ENCODE measurements around the gene C5AR2.
"Not testable (repeated sequence)": the region's sequence is repeated elsewhere in the genome, so short reads cannot be mapped to it uniquely, and the experiment has no call there.

C5AR2 gene

DNA sequence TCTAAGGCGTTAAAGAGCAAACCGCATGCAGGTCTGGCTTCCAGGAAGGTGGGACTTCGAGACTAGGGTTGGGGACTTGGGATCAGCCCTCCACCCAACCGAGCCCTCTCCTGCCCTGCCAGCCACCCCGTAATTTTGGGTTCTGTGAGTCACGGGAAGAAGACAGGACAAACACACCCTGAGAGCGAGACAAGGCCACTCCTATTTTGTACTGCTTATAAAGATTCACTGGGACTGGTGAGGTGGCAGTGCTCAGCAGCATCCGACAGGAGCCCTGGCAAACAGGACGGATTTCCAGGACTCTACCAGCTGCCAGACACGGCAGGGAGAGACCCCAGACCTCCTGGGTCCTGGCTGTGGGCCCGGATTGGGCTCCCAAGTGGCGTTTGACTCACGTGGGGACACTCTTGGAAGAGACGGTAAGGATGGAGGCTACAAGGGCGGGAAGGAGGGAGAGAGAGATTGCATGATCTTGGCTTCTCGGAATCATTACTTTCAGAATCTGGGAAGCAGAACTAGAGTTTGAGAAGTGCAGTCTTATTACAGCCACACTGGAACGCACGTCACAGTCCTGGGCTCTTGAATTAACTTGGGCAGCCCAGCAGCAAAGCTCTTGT, at the start of gene C5AR2:
TSS of gene C5AR2 (plus strand) at position 245 of the 617 bp plus-strand sequence. CDS start 8,625 bp downstream, outside the sequence.
- no peaks in the 10 kb centered on the region for H3K36me3 ChIP-seq (replicated peaks)
- no peaks in the 10 kb centered on the region for H3K27me3 ChIP-seq (replicated peaks)
- in situ Hi-C loops (cut with HindIII; ENCODE audit: low pct_ligation_motif_present, low sequenced_read_pairs), result no loop called here
- no peak within 1 kb of the TSS for H3K4me3 ChIP-seq (ENCODE audit: low read depth, low read length)
- TF ChIP-seq, protein P1, sequence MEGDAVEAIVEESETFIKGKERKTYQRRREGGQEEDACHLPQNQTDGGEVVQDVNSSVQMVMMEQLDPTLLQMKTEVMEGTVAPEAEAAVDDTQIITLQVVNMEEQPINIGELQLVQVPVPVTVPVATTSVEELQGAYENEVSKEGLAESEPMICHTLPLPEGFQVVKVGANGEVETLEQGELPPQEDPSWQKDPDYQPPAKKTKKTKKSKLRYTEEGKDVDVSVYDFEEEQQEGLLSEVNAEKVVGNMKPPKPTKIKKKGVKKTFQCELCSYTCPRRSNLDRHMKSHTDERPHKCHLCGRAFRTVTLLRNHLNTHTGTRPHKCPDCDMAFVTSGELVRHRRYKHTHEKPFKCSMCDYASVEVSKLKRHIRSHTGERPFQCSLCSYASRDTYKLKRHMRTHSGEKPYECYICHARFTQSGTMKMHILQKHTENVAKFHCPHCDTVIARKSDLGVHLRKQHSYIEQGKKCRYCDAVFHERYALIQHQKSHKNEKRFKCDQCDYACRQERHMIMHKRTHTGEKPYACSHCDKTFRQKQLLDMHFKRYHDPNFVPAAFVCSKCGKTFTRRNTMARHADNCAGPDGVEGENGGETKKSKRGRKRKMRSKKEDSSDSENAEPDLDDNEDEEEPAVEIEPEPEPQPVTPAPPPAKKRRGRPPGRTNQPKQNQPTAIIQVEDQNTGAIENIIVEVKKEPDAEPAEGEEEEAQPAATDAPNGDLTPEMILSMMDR (IDR thresholded peaks at IDR 0.05; ENCODE audit: low read depth, low read length, missing control alignments), result no peak
- no peak for DNase-seq
- peak within 1 kb of the TSS; percentile 69 for H3K27ac ChIP-seq

DNA sequence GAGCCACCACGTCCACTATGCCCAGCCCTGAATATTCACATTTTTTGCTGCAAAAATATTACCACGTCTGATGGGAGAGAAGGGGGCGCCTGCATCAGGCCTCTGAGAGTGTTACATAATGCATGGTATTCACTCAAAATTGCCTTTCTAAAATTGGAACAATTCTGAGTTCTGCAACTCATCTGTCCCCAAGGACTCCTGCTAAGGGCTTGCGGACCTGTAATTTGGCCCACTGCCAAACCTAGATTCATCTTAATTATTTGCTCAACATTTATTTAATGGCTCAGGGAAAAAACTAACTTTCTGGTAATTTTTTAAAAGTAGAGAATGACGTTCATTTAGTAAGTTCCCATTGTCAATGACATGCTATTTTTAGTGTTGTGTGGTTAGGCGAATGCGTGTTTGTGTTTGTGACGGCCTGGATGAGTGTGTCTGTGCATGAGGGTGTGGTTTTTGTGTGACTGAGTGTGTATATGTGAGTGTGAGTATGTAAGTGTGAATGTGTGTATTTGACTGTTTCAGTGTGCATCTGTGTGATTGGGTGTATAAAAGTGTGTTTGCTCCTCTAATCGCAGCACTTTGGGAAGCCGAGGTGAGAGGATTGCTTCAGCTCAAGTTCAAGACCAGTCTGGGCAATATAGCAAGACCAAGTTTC, 48.4 kb upstream of the C5AR2 start:
- no peaks in the 10 kb centered on the region for H3K27me3 ChIP-seq (replicated peaks)
- DNase-seq, result no peak
- in situ Hi-C loops (cut with HindIII; ENCODE audit: low pct_ligation_motif_present, low sequenced_read_pairs), result no loop called here
- TF ChIP-seq, protein P1 (IDR thresholded peaks at IDR 0.05; ENCODE audit: low read depth, low read length, missing control alignments), result no peak
- no peaks in the 10 kb centered on the region for H3K36me3 ChIP-seq (replicated peaks)
- no peak overlapping the region for H3K4me3 ChIP-seq (ENCODE audit: low read depth, low read length)
- H3K27ac ChIP-seq, result no peak overlapping the region

- no peaks in the 10 kb centered on the region for H3K36me3 ChIP-seq (replicated peaks)
- H3K27me3 ChIP-seq (replicated peaks), result no peaks in the 10 kb centered on the region
- DNase-seq, result peak; percentile 61
- no peak overlapping the region for H3K4me3 ChIP-seq (ENCODE audit: low read depth, low read length)
- in situ Hi-C loops (cut with HindIII; ENCODE audit: low pct_ligation_motif_present, low sequenced_read_pairs), result no loop called here
- TF ChIP-seq, protein P1 (IDR thresholded peaks at IDR 0.05; ENCODE audit: low read depth, low read length, missing control alignments), result peak; percentile 81
- no peak overlapping the region for H3K27ac ChIP-seq
Measured at GRCh38 chr19:47284324-47284899, 47.6 kb upstream of the C5AR2 start.

GRCh38 chr19:47296036-47296435, 35.9 kb upstream of the C5AR2 start:
- Histone ChIP-seq H3K4me3 (ENCODE audit: low read depth, low read length) (no peak overlapping the region), H3K36me3 (replicated peaks) (no peaks in the 10 kb centered on the region), H3K27ac (no peak overlapping the region), H3K27me3 (replicated peaks) (no peaks in the 10 kb centered on the region)
- TF ChIP-seq, protein P1 (IDR thresholded peaks at IDR 0.05; ENCODE audit: low read depth, low read length, missing control alignments), result peak; percentile 77
- in situ Hi-C loops (cut with HindIII; ENCODE audit: low pct_ligation_motif_present, low sequenced_read_pairs), result no loop called here
- peak; percentile 70 for DNase-seq

- H3K27ac ChIP-seq; DNase-seq; in situ Hi-C loops (cut with HindIII; ENCODE audit: low pct_ligation_motif_present, low sequenced_read_pairs); H3K4me3 ChIP-seq (ENCODE audit: low read depth, low read length); H3K27me3 ChIP-seq (replicated peaks); H3K36me3 ChIP-seq (replicated peaks): not testable (repeated sequence)
Measured at GRCh38 chr19:47300867-47301266, 31.1 kb upstream of the C5AR2 start.

DNA sequence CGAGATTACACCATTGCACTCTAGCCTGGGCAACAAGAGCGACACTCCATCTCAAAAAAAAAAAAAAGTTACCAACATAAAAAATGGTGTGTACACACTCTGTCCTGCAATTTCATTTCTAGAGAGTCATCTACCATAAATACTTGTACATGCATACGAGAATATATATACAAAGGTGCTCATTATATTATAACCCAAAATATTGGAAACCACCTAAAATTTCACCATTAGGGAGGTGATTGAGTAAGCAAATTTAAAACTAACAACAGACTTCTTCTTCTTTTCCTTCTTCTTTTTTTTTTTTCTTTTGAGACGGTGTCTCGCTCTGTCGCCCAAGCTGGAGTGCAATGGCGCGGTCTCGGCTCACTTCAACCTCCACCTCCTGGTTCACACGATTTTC, 29.7 kb upstream of the C5AR2 start:
- in situ Hi-C loops (cut with HindIII; ENCODE audit: low pct_ligation_motif_present, low sequenced_read_pairs), result no loop called here
- TF ChIP-seq, protein P1 (IDR thresholded peaks at IDR 0.05; ENCODE audit: low read depth, low read length, missing control alignments), result no peak
- no peak for DNase-seq
- Histone ChIP-seq H3K4me3 (ENCODE audit: low read depth, low read length) (no peak overlapping the region), H3K36me3 (replicated peaks) (no peaks in the 10 kb centered on the region), H3K27ac (no peak overlapping the region), H3K27me3 (replicated peaks) (no peaks in the 10 kb centered on the region)
